Liver (tissue), 3 donors: ENCODE data around the gene SLC12A2.

Source experiments
- FOXA1 ChIP-seq: IDR thresholded peaks from 2 replicates; pipeline ENCODE4 v1.6.1; 2016; ENCODE audit warnings: antibody characterized with exemption
- HNF4A ChIP-seq, 2 donors: conservative IDR thresholded peaks; 2 replicates each; pipeline ENCODE4 v1.6.1; 2016; ENCODE audit warnings: antibody characterized with exemption in 2 of 2, mild to moderate bottlenecking in 2 of 2
- HNF4G ChIP-seq: IDR thresholded peaks from 2 replicates; pipeline ENCODE4 v1.6.1; 2016; ENCODE audit warnings: antibody characterized with exemption
- RAD21 ChIP-seq, 2 donors: IDR thresholded peaks; 2 replicates each; pipeline ENCODE4 v1.6.1; 2016; ENCODE audit warnings: antibody characterized with exemption in 2 of 2, mild to moderate bottlenecking in 2 of 2
- SP1 ChIP-seq: IDR thresholded peaks from 2 replicates; pipeline ENCODE4 v1.6.1; 2018; ENCODE audit warnings: antibody characterized with exemption, mild to moderate bottlenecking
- TAF1 ChIP-seq: conservative IDR thresholded peaks from 2 replicates; pipeline ENCODE4 v1.6.1; 2016; ENCODE audit warnings: antibody characterized with exemption, mild to moderate bottlenecking
- TF ChIP-seq, protein P1 (sequence below): fragments of 150-350 bp; IDR thresholded peaks from 2 replicates; pipeline ENCODE4 v1.5.1; 2017; ENCODE audit warnings: improper control_type of control experiment, low read depth, low read length; ENCODE audit not compliant: missing input control
- TF ChIP-seq, protein P2 (sequence below): IDR thresholded peaks from 2 replicates; pipeline ENCODE4 v1.6.1; 2016; ENCODE audit warnings: antibody characterized with exemption
- TF ChIP-seq, protein P3 (sequence below): IDR thresholded peaks from 2 replicates; pipeline ENCODE4 v1.6.1; 2016; ENCODE audit warnings: antibody characterized with exemption, mild to moderate bottlenecking
- donor health status: healthy.
- donor health status: healthy.

DNA sequence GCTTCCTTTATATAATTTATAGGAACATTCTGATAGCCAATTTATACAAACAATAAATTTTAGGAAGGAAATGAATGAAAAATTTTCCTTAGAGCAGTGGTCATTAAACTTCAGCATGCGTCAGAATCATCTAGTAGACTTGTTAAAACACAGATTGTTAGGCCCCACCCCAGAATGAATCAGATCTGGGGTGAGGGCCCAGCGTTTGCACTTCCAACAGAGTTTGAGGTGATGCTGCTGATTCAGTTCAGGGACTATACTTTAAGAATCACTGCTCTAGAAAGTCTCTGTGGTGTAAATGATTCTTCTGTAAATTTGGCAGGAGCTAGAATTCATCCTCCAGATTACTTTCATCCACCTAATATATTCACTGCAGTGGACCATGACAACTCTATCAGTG lies 80.4 kb downstream of the SLC12A2 start:
- TF ChIP-seq HNF4G = no peak
- TF ChIP-seq, protein P1, sequence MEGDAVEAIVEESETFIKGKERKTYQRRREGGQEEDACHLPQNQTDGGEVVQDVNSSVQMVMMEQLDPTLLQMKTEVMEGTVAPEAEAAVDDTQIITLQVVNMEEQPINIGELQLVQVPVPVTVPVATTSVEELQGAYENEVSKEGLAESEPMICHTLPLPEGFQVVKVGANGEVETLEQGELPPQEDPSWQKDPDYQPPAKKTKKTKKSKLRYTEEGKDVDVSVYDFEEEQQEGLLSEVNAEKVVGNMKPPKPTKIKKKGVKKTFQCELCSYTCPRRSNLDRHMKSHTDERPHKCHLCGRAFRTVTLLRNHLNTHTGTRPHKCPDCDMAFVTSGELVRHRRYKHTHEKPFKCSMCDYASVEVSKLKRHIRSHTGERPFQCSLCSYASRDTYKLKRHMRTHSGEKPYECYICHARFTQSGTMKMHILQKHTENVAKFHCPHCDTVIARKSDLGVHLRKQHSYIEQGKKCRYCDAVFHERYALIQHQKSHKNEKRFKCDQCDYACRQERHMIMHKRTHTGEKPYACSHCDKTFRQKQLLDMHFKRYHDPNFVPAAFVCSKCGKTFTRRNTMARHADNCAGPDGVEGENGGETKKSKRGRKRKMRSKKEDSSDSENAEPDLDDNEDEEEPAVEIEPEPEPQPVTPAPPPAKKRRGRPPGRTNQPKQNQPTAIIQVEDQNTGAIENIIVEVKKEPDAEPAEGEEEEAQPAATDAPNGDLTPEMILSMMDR = no peak
- TF ChIP-seq TAF1 = no peak
- TF ChIP-seq FOXA1 = no peak
- TF ChIP-seq, protein P2, sequence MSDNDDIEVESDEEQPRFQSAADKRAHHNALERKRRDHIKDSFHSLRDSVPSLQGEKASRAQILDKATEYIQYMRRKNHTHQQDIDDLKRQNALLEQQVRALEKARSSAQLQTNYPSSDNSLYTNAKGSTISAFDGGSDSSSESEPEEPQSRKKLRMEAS = no peak
- no peak for TF ChIP-seq SP1
- TF ChIP-seq HNF4A (conservative IDR thresholded peaks at IDR 0.05) = no peak
- TF ChIP-seq, protein P3, sequence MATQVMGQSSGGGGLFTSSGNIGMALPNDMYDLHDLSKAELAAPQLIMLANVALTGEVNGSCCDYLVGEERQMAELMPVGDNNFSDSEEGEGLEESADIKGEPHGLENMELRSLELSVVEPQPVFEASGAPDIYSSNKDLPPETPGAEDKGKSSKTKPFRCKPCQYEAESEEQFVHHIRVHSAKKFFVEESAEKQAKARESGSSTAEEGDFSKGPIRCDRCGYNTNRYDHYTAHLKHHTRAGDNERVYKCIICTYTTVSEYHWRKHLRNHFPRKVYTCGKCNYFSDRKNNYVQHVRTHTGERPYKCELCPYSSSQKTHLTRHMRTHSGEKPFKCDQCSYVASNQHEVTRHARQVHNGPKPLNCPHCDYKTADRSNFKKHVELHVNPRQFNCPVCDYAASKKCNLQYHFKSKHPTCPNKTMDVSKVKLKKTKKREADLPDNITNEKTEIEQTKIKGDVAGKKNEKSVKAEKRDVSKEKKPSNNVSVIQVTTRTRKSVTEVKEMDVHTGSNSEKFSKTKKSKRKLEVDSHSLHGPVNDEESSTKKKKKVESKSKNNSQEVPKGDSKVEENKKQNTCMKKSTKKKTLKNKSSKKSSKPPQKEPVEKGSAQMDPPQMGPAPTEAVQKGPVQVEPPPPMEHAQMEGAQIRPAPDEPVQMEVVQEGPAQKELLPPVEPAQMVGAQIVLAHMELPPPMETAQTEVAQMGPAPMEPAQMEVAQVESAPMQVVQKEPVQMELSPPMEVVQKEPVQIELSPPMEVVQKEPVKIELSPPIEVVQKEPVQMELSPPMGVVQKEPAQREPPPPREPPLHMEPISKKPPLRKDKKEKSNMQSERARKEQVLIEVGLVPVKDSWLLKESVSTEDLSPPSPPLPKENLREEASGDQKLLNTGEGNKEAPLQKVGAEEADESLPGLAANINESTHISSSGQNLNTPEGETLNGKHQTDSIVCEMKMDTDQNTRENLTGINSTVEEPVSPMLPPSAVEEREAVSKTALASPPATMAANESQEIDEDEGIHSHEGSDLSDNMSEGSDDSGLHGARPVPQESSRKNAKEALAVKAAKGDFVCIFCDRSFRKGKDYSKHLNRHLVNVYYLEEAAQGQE = no peak
- no peak for TF ChIP-seq RAD21 (IDR thresholded peaks at IDR 0.05)
